ENCODE data around the gene ARHGEF18.

The ARHGEF18 gene

DNA sequence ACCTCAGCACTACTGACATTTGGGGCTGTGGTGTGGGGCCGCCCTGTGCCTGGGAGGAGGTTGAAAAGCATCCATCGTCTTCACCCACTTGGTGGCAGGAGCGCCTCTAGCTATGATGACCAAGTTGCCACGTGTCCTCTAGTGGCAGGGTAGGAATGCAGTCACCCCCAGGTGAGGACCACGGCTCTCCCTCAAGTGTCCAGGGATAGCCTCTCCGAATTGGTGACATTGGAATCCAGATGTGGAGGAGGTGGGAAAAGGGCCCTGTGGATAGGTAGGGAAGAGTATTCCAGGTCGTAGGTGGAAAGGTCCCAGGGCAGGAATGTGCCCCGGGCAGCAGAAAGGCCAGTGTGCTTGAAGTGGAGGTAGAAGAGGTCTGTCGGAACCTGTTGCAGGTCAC lies 37.6 kb downstream of the ARHGEF18 start:
- no peak for DNase-seq

DNA sequence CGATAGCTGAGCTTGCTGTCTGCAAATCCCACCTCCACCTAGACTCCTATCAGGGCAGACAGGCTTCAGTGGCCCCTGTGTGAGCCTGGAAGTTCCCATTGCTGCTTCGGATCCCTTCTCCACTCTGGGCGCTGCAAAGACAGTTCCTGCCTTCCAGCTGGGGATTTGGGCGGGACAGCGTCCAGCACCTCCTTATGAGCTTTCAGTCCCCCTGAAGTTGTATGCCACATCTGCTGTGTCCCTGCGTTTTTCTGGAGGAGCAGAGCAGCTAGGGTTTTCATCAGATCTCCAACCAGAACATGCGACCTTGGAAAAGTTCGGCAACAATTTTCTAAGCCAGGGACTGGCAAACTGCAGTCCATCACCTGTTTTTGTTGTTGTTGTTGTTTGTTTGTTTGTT lies 38.0 kb downstream of the ARHGEF18 start:
- no peak for DNase-seq

DNA sequence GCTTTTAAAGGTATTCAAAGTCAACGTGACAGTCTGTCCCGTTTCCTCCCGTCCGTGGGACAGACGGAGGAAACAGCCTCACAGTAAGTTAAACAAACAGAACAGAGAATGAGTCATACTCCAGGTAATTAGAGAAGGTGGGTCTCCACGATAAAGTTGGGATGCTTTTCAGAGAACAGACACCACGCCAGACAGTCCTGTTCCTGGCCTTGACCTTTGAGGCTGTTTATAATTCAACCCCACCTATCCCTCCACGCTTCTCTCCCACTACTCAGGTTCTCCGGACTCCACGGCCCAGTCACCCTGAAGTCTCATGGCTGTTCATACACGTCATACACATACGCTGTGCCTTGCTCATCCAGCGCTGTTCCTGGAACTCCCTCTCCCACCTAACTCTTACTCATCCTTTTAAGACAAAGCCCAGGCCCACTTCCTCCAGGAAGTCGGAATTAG lies 42.5 kb downstream of the ARHGEF18 start:
- DNase-seq = no peak

DNA sequence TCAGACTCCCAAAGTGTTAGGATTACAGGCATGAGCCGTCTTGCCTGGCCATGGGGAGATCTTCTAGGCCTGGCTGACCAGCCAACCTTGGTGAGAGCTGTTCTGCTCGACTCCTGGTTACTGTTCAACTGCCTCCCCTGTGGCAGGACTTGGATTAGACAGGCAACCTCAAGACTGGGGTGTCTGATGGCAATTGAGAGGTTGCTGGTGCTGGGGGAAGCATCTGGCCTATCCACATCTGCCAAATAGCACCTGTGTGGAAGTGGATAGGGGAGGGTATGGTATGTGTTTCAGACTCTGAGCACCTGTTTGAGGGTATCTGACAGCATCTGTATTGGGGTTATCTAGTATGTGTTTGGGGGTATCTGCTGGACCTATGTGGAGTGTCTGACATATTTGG lies 44.7 kb downstream of the ARHGEF18 start:
- no peak for DNase-seq

DNA sequence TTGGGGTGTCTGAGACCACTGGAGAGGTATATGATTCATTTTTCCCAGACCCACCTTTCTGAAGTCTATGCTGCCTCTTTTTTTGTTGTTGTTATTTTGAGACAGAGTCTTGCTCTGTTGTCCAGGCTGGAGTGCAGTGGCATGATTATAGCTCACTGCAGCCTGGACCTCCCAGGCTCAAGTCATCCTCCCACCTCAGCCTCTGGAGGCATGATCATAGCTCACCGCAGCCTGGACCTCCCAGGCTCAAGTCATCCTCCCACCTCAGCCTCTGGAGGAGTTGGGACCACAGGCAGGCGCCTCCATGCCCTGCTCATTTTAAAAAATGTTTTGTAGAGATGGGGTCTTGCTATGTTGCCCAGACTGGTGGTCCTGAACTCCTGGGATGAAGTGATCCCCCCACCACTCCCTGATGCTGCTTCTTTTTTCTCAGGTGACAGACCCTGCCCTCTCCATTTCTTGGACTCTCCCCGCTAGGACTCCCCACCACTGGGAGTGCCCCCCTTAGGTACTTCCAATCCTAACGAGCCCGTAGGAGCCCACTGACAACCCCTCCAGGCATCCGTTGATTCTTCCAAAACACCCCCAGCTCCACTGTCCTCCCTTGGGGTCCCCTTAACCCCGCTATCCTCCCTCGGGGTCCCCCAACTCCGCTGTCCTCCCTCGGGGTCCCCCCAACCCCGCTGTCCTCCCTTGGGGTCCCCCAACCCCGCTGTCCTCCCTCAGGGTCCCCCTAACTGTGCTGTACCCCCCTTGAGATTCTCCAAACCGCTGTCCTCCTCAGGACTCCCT lies 45.4 kb downstream of the ARHGEF18 start:
- peak in 1 of 2 donors; percentile 60 for DNase-seq

DNA sequence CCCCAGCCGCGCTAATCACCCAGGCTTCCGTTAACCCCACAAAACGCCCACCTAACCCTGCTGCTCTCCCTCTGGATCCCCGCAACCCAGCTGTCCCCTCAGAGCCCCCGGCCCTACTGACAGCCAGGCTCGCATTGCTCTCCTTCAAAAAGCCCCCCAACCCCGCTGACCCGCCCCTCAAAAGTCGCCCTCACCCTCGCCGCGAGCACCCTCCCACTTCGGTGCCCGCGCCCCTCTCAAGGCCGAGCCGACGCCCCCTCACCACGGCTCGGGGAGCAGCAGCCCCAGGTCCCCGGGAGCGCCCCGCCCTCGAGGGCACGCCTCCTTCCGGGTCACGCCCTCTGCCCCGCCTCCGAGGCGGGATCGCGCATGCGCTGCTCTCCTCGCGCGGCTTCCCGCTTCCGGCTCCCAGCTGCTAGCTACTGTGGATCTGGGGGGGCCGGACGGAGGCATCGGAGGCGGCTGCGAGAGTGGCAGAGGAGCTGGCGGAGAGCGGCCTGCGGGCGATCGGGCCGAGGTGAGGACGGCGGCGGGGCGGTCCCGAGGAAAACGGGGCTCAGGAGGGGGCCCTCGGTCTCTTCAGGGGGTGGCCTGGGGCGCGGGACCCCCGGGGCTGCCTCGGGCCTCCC lies 46.1 kb downstream of the ARHGEF18 start:
- peak; percentile 84 to 97 for DNase-seq

DNA sequence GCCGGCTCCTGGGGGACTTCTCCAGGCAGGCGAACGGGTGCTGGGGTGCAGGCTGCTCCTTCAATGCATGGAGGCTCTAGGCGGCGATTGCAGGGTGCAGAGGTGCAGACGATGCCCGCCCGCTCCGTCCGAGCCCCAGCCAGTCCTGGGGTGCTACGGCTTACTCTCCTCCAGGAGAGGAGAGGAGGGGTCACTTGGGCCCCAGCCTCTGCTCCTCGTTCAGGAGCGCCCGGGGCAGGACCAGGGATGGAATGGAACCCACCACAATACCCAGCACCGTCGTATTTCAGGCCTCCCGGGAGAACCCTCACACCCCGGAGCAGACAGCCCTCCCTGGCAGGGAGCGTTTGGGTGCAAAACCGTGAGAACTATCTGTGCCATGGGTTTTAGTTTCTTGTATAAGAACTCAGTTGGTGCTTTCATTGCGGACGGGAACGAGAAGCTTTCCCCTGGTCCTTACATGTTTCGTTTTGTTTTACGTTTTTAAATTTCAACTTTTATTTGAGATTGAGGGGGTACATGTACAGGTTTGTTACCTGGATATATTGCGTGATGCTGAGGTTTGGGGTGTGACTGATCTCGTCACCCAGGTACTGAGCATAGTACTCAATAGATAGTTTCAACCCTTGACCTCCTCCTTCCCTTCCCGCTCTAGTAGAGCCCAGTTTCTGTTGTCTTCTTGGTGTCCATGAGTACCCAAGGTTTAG lies 46.8 kb downstream of the ARHGEF18 start:
- no peak for DNase-seq

DNA sequence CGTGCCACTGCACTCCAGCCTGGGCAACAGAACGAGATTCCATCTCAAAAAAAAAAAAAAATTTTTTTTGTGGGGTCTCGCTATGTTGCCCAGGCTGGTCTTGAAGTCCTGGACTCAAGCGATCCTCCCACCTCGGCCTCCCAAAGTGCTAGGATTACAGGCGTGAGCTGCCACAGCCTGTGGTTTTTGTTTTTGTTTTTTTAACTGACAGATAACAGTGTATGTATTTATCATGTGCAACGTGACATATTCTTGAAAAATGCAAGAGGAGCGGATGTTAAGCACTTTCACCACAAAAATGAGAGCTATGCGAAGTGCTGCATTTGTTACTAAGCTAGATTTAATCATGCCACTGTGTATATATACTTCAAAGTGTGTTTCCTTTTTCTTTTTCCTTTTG lies 49.0 kb downstream of the ARHGEF18 start:
- DNase-seq = no peak
